K562 (cell line): Measurements from ENCODE around the gene ENDOG. TPM values are rescaled to one million over a fixed set of nuclear protein-coding genes. Genes with fewer than 3 reads are reported as not detected.

Experiments used
- ATAC-seq: fragments of 200-7000 bp; cut with Tn5 transposase; 3 replicates; pipeline ENCODE4 v1.9.1; 2020; ENCODE audit warnings: moderate library complexity
- BruUV-seq: library from RNA; stranded (reverse); fragments of 400-500 nt; replicated peaks from 2 replicates; lab custom pipeline; 2021; lab: Mats Ljungman, UMichigan
- CTCF ChIA-PET: fragments of 300-600 bp; formaldehyde crosslinking; extraction: SDS; loops from one replicate; lab custom pipeline; 2021; ENCODE audit warnings: low intra/inter-chr PET ratio; lab: Yijun Ruan, JAX
- POLR2A ChIA-PET: fragments of 300-600, 350-650 bp; sonication (Branson Sonifier 250); formaldehyde crosslinking; extraction: SDS; loops from one replicate; lab custom pipeline; 2021; ENCODE audit warnings: antibody characterized with exemption, inconsistent platforms; lab: Yijun Ruan, JAX
- DNase-seq, 4 experiments: peaks; one replicate each; pipeline versions ENCODE4 v3.0.0 to v3.0.0-alpha.2; 2011 to 2018; ENCODE audit warnings: low spot score in 3 of 4, mixed read lengths in 3 of 4; ENCODE audit errors: extremely low read depth in 1 of 4
- FAIRE-seq: peaks from 2 replicates; lab custom pipeline; 2011; peaks lifted over from hg19 to GRCh38; lab: Jason Lieb, UNC
- H2AFZ ChIP-seq: 2 replicates; pipeline ENCODE4 v1.6.0; 2011; ENCODE audit warnings: low read depth, low read length, control low read depth, inconsistent platforms
- H3K27ac ChIP-seq: fragments of 200-600 bp; 3 replicates; pipeline ENCODE4 v1.8.0; 2011; ENCODE audit warnings: low read depth, mild to moderate bottlenecking, control low read depth, inconsistent platforms, low read length, moderate library complexity, mixed read lengths; ENCODE audit errors: extremely low read depth
- H3K27me3 ChIP-seq, 2 experiments: fragments of 300-600 bp in 1 of 2; 2 replicates in 1 of 2; 3 replicates in 1 of 2; pipeline versions ENCODE4 v1.6.0 to v1.8.0; 2011; ENCODE audit warnings: inconsistent platforms in 2 of 2, low read length in 2 of 2, mild to moderate bottlenecking in 1 of 2, mixed read lengths in 1 of 2, moderate library complexity in 1 of 2; ENCODE audit not compliant: control insufficient read depth in 2 of 2, insufficient read depth in 2 of 2
- H3K36me3 ChIP-seq: fragments of 300-600 bp; 3 replicates; pipeline ENCODE4 v1.8.0; 2011; ENCODE audit warnings: mild to moderate bottlenecking, low read length, inconsistent platforms; ENCODE audit not compliant: control insufficient read depth, insufficient read depth
- H3K4me1 ChIP-seq, 2 experiments: fragments of 200-600 bp in 1 of 2; replicated peaks in 1 of 2; 2 replicates in 1 of 2; 3 replicates in 1 of 2; pipeline versions ENCODE4 v1.5.1 to v1.8.0; 2011; ENCODE audit warnings: inconsistent platforms in 2 of 2, low read length in 2 of 2, mild to moderate bottlenecking in 1 of 2, mixed read lengths in 1 of 2, moderate library complexity in 1 of 2; ENCODE audit not compliant: control insufficient read depth in 2 of 2, insufficient read depth in 2 of 2
- H3K4me2 ChIP-seq: 2 replicates; pipeline ENCODE4 v1.6.1; 2011; ENCODE audit warnings: low read length, control low read depth, inconsistent platforms, mixed read lengths; ENCODE audit not compliant: insufficient read depth
- H3K4me3 ChIP-seq: fragments of 200-600 bp; sonication (generic), shearing (Covaris generic); 2 replicates; pipeline ENCODE4 v1.5.1; 2016; ENCODE audit warnings: control low read depth, inconsistent platforms
- H3K79me2 ChIP-seq: fragments of 200-600 bp; 3 replicates; pipeline ENCODE4 v1.8.0; 2011; ENCODE audit warnings: low read length, inconsistent platforms; ENCODE audit not compliant: control insufficient read depth, insufficient read depth
- H3K9ac ChIP-seq, 2 experiments: 2 replicates each; pipeline versions ENCODE4 v1.6.0 to v1.6.1; 2011; ENCODE audit warnings: low read depth in 2 of 2, low read length in 2 of 2, control low read depth in 1 of 2, inconsistent platforms in 1 of 2, mild to moderate bottlenecking in 1 of 2, mixed read lengths in 1 of 2; ENCODE audit not compliant: insufficient read depth in 1 of 2
- H3K9me1 ChIP-seq: one replicate; pipeline ENCODE4 v1.6.0; 2011; ENCODE audit warnings: inconsistent platforms, mild to moderate bottlenecking, low read length, moderate library complexity; ENCODE audit not compliant: control insufficient read depth, insufficient read depth
- H3K9me3 ChIP-seq: replicated peaks from 2 replicates; pipeline ENCODE4 v1.5.1; 2011; ENCODE audit warnings: low read depth, low read length, inconsistent platforms; ENCODE audit not compliant: control insufficient read depth, insufficient read depth
- H4K20me1 ChIP-seq: replicated peaks from 2 replicates; pipeline ENCODE4 v1.6.1; 2011; ENCODE audit warnings: low read length, inconsistent platforms, mixed read lengths; ENCODE audit not compliant: control insufficient read depth, insufficient read depth
- ARID1B ChIP-seq: fragments of 450-650 bp; IDR thresholded peaks from 2 replicates; pipeline ENCODE4 v1.6.1; 2016; ENCODE audit warnings: antibody characterized with exemption, mild to moderate bottlenecking, inconsistent platforms
- ARID2 ChIP-seq: fragments of 450-650 bp; IDR thresholded peaks from 2 replicates; pipeline ENCODE4 v1.6.1; 2017; ENCODE audit warnings: antibody characterized with exemption, mild to moderate bottlenecking
- BRD4 ChIP-seq: fragments of 200-600 bp; sonication (generic); IDR thresholded peaks from 2 replicates; pipeline ENCODE4 v1.6.1; 2017; ENCODE audit warnings: inconsistent platforms
- EGR1 ChIP-seq: fragments of 450-650 bp; conservative IDR thresholded peaks from 2 replicates; pipeline ENCODE4 v1.6.1; 2017; ENCODE audit warnings: mild to moderate bottlenecking
- FOXA1 ChIP-seq: fragments of 450-650 bp; IDR thresholded peaks from 2 replicates; pipeline ENCODE4 v1.6.1; 2016; ENCODE audit warnings: mild to moderate bottlenecking, borderline replicate concordance
- HDAC1 ChIP-seq, 2 experiments: fragments of 450-650 bp; IDR thresholded peaks; 2 replicates each; pipeline ENCODE4 v1.6.1; 2016 to 2017; ENCODE audit warnings: inconsistent platforms in 1 of 2, mild to moderate bottlenecking in 1 of 2, moderate library complexity in 1 of 2
- HOXB6 ChIP-seq: fragments of 250-450 bp; sonication (Bioruptor Pico); IDR thresholded peaks from 2 replicates; pipeline ENCODE4 v1.5.1; 2022; ENCODE audit warnings: mild to moderate bottlenecking, borderline replicate concordance
- PHF20 ChIP-seq: fragments of 450-650 bp; IDR thresholded peaks from 2 replicates; pipeline ENCODE4 v1.6.1; 2018; ENCODE audit not compliant: partially characterized antibody
- RREB1 ChIP-seq: fragments of 250-450 bp; sonication (Bioruptor Pico); IDR thresholded peaks from 2 replicates; pipeline ENCODE4 v1.4.0; 2020
- TCFL5 ChIP-seq: fragments of 250-450 bp; sonication (Bioruptor Pico); conservative IDR thresholded peaks from 2 replicates; pipeline ENCODE4 v1.6.1; 2021; ENCODE audit warnings: mild to moderate bottlenecking, moderate library complexity, matching md5 sums
- ZNF583 ChIP-seq: fragments of 250-450 bp; sonication (Bioruptor Pico); IDR thresholded peaks from 2 replicates; pipeline ENCODE4 v1.4.0; 2020
- WGBS: fragments of 100-300 bp; shearing (Covaris generic); methylation state at CpG from one replicate; pipeline ENCODE4 v1.1.6; 2016; ENCODE audit warnings: low coverage, mixed read lengths; ENCODE audit not compliant: insufficient coverage; ENCODE audit errors: missing lambda C conversion rate; 5-methylcytosine and 5-hydroxymethylcytosine counted together
- in situ Hi-C: fragments of 300-500 bp; cut with MboI; formaldehyde crosslinking; loops from 4 replicates; pipeline ENCODE4 v1.15.0; 2018; ENCODE audit warnings: inconsistent platforms, mixed read lengths
- intact Hi-C: fragments of 100-400 bp; cut with micrococcal nuclease; formaldehyde crosslinking; loops from 2 replicates; pipeline ENCODE4 v1.14.2; 2022
- polyA plus RNA-seq, 8 experiments: library from polyadenylated mRNA; depleted of rRNA in 4 of 8; stranded (reverse) in 5 of 8; unstranded in 3 of 8; fragments of >200 nt; fragmentation: Nextera tagmentation in 2 of 8; fragmentation: Illumina TruSeq in 1 of 8; extraction: Ambion mirVana in 2 of 8; extraction: Trizol in 1 of 8; gene quantifications; 2 replicates each; pipeline versions ENCODE4 v1.2.1 to v1.2.3, GENCODE V29; 2011 to 2014; ENCODE audit warnings: inconsistent platforms in 1 of 8, missing spikeins in 1 of 8
- total RNA-seq, 7 experiments: library from RNA; depleted of rRNA in 6 of 7; stranded (reverse); fragments of >200 nt in 6 of 7; fragmentation: Illumina TruSeq in 2 of 7; extraction: Trizol in 2 of 7; gene quantifications; 2 replicates each; pipeline versions ENCODE4 v1.2.1 to v1.2.3, GENCODE V29; 2011 to 2021; ENCODE audit warnings: low replicate concordance in 1 of 7
- TF ChIP-seq, protein P1 (sequence below): sonication (generic); formaldehyde crosslinking; IDR thresholded peaks from 2 replicates; pipeline ENCODE4 v1.5.0; 2020; ENCODE audit warnings: missing genetic modification reagents
- TF ChIP-seq, protein P2 (sequence below): fragments of 250-450 bp; sonication (Bioruptor Pico); IDR thresholded peaks from 2 replicates; pipeline ENCODE4 v1.6.1; 2021; ENCODE audit warnings: mild to moderate bottlenecking
- TF ChIP-seq, protein P3 (sequence below): fragments of 450-650 bp; conservative IDR thresholded peaks from 2 replicates; pipeline ENCODE4 v1.6.1; 2016; ENCODE audit warnings: missing genetic modification characterization, low read depth, mild to moderate bottlenecking, control low read depth, missing compliant biosample characterization

Gene ENDOG
- total and polyA plus RNA-seq, 9 of the 15 experiments (the other 6 are each of a cell fraction or from before 2014, with no cell fraction given) = 1.2 to 91.0 (median 25.5) TPM

DNA sequence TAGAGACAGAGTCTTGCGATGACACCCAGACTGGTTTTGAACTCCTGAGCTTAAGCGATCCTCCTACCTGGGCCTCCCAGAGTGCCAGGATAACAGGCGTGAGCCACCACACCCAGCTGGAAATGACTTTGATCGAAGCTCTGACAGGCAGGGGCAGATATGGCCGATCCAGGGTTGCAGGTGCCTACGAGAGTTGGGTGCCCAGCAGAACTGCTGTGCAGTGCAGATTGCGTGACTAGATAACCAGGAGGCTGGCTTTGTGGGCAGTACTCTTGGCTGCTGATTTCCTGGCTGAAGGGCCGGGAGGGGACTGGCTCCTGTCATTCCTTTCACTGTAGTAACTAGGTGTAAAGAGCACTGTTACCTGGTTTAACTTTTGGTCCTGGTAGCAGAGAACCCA lies 19.4 kb upstream of the ENDOG start (continued):
- TF ChIP-seq, protein P1, sequence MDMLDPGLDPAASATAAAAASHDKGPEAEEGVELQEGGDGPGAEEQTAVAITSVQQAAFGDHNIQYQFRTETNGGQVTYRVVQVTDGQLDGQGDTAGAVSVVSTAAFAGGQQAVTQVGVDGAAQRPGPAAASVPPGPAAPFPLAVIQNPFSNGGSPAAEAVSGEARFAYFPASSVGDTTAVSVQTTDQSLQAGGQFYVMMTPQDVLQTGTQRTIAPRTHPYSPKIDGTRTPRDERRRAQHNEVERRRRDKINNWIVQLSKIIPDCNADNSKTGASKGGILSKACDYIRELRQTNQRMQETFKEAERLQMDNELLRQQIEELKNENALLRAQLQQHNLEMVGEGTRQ (CRISPR knock-in tag) = no peak
- no peak for TF ChIP-seq BRD4
- TF ChIP-seq PHF20 = no peak

DNA sequence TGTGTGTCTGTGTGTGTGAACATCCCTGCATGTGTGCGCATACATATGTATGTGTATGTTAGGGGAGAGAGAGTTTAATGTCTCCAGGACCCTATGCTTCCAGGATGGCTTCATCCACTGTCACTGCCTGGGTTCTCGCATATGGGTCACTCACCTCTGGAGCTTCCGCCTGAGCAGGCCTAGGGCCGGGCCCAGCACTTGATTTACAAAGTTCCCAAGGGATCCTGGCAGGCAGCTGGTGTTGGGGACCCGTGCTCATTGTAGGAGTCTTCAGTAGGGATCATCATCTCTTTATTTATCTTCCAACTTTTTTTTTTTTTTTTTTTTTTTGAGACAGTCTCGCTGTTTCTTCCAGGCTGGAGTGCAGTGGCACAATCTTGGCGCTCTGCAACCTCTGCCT lies 18.2 kb upstream of the ENDOG start:
- no peak overlapping the region for H3K27ac ChIP-seq
- H3K4me2 ChIP-seq = no peak overlapping the region
- ChIA-PET CTCF (no interaction called here), POLR2A (no interaction called here)
- FAIRE-seq (no peak), DNase-seq (no peak), ATAC-seq (no peak)
- intact Hi-C loops = no loop called here
- H2AFZ ChIP-seq = no peak overlapping the region
- no peaks in the 10 kb centered on the region for H4K20me1 ChIP-seq
- no TSS peak for BruUV-seq
- H3K9me1 ChIP-seq = no peaks in the 10 kb centered on the region
- 92% methylated on average over 6 of the region's 7 CpGs for WGBS
- in situ Hi-C loops = no loop called here
- H3K9me3 ChIP-seq = no peaks in the 10 kb centered on the region
- H3K4me3 ChIP-seq = no peak overlapping the region
- peaks cover 69% of the 10 kb centered on the region for H3K36me3 ChIP-seq
- no peaks in the 10 kb centered on the region for H3K79me2 ChIP-seq
- H3K27me3 ChIP-seq = no peaks in the 10 kb centered on the region
- no peak overlapping the region for H3K9ac ChIP-seq
- H3K4me1 ChIP-seq = no peaks in the 10 kb centered on the region; a peak in 1 of 5 replicates
- TF ChIP-seq ARID2 = no peak
- TF ChIP-seq BRD4 = no peak
- TF ChIP-seq TCFL5 (CRISPR knock-in tag) = no peak
- TF ChIP-seq ZNF583 (CRISPR knock-in tag) = no peak
- TF ChIP-seq EGR1 = no peak
- TF ChIP-seq HDAC1 (IDR thresholded peaks at IDR 0.05) = no peak
- TF ChIP-seq, protein P2, sequence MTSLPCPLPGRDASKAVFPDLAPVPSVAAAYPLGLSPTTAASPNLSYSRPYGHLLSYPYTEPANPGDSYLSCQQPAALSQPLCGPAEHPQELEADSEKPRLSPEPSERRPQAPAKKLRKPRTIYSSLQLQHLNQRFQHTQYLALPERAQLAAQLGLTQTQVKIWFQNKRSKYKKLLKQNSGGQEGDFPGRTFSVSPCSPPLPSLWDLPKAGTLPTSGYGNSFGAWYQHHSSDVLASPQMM (CRISPR knock-in tag) = no peak
- TF ChIP-seq, protein P3, sequence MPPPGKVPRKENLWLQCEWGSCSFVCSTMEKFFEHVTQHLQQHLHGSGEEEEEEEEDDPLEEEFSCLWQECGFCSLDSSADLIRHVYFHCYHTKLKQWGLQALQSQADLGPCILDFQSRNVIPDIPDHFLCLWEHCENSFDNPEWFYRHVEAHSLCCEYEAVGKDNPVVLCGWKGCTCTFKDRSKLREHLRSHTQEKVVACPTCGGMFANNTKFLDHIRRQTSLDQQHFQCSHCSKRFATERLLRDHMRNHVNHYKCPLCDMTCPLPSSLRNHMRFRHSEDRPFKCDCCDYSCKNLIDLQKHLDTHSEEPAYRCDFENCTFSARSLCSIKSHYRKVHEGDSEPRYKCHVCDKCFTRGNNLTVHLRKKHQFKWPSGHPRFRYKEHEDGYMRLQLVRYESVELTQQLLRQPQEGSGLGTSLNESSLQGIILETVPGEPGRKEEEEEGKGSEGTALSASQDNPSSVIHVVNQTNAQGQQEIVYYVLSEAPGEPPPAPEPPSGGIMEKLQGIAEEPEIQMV = no peak
- no peak for TF ChIP-seq FOXA1
- no peak for TF ChIP-seq RREB1
- no peak for TF ChIP-seq HOXB6 (CRISPR knock-in tag)
- TF ChIP-seq ARID1B = no peak
